ENCODE measurements around the gene DYNC1LI2.

- no peak for TF ChIP-seq SP1 (IDR thresholded peaks at IDR 0.05; ENCODE audit: low read depth, low read length)
- TF ChIP-seq YY1 (IDR thresholded peaks at IDR 0.05; ENCODE audit: low read depth, low read length): no peak
- no peak for TF ChIP-seq CTCF (IDR thresholded peaks at IDR 0.05 in 2 of 3, conservative IDR thresholded peaks at IDR 0.05 in 1 of 3; ENCODE audit: control insufficient read depth in 2 of 3, extremely low read depth in 1 of 3, insufficient read depth in 1 of 3, low read depth in 3 of 3, low read length in 3 of 3)
- TF ChIP-seq SMC3 (IDR thresholded peaks at IDR 0.05; ENCODE audit: borderline replicate concordance, low read length): no peak
- TF ChIP-seq CREM (IDR thresholded peaks at IDR 0.05; ENCODE audit: low read depth): no peak
- TF ChIP-seq FOXM1 (IDR thresholded peaks at IDR 0.05; ENCODE audit: low read depth, low read length): no peak
- no peak for TF ChIP-seq BHLHE40 (IDR thresholded peaks at IDR 0.05; ENCODE audit: borderline replicate concordance in 1 of 2, low read depth in 2 of 2, low read length in 1 of 2)
- no peak for TF ChIP-seq FOS (IDR thresholded peaks at IDR 0.05; ENCODE audit: borderline replicate concordance, extremely low read depth, insufficient read length)
These were observed 59.1 kb downstream of the DYNC1LI2 start for GRCh38 chr16:66692341-66692740.
